ENCODE results near the gene OR52E2. TPM values are rescaled to one million over a fixed set of nuclear protein-coding genes. Genes with fewer than 3 reads are reported as not detected.

OR52E2 gene
- total RNA-seq, result not detected

GRCh38 chr11:5059391-5059790 lies at the start of gene OR52E2:
Gene OR52E2, minus strand, starts transcription at chr11:5059627. Its CDS starts 0 bp downstream, at chr11:5059627.
- Histone ChIP-seq H3K27me3 (no peaks in the 10 kb centered on the region), H3K27ac (replicated peaks in 1 of 4) (no peak within 1 kb of the TSS), H3K4me1 (no peaks in the 10 kb centered on the region), H3K36me3 (no peaks in the 10 kb centered on the region), H3K9me3 (no peaks in the 10 kb centered on the region), H3K4me3 (no peak within 1 kb of the TSS)
- TF ChIP-seq POLR2A (IDR thresholded peaks at IDR 0.05; ENCODE audit: low read depth) (no peak), EP300 (IDR thresholded peaks at IDR 0.05) (no peak)
- TF ChIP-seq, protein P1, sequence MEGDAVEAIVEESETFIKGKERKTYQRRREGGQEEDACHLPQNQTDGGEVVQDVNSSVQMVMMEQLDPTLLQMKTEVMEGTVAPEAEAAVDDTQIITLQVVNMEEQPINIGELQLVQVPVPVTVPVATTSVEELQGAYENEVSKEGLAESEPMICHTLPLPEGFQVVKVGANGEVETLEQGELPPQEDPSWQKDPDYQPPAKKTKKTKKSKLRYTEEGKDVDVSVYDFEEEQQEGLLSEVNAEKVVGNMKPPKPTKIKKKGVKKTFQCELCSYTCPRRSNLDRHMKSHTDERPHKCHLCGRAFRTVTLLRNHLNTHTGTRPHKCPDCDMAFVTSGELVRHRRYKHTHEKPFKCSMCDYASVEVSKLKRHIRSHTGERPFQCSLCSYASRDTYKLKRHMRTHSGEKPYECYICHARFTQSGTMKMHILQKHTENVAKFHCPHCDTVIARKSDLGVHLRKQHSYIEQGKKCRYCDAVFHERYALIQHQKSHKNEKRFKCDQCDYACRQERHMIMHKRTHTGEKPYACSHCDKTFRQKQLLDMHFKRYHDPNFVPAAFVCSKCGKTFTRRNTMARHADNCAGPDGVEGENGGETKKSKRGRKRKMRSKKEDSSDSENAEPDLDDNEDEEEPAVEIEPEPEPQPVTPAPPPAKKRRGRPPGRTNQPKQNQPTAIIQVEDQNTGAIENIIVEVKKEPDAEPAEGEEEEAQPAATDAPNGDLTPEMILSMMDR (IDR thresholded peaks at IDR 0.05), result no peak
- no peak for DNase-seq (ENCODE audit: extremely low spot score)
- intact Hi-C loops (cut with DNase I), result no loop called here
- WGBS, result 71% methylated on average over 3 of the region's 3 CpGs

- WGBS, result 55% methylated on average over 3 of the region's 3 CpGs
- H3K4me1 ChIP-seq, result no peaks in the 10 kb centered on the region
- no peak overlapping the region for H3K4me3 ChIP-seq
- H3K9me3 ChIP-seq, result no peaks in the 10 kb centered on the region
- no peak for DNase-seq (ENCODE audit: extremely low spot score)
- TF ChIP-seq POLR2A (IDR thresholded peaks at IDR 0.05; ENCODE audit: low read depth) (no peak), POLR2AphosphoS5 (IDR thresholded peaks at IDR 0.05) (no peak), EP300 (IDR thresholded peaks at IDR 0.05) (no peak)
- TF ChIP-seq, protein P1 (IDR thresholded peaks at IDR 0.05), result no peak
- intact Hi-C loops (cut with DNase I), result no loop called here
- no peak overlapping the region for H3K27ac ChIP-seq (replicated peaks in 1 of 4)
- no peaks in the 10 kb centered on the region for H3K27me3 ChIP-seq
- no peaks in the 10 kb centered on the region for H3K36me3 ChIP-seq
Measured at GRCh38 chr11:5107285-5107684, 47.9 kb upstream of the OR52E2 start.

GRCh38 chr11:5103066-5103465 lies 43.6 kb upstream of the OR52E2 start:
- DNase-seq (ENCODE audit: extremely low spot score), result no peak
- no peak overlapping the region for H3K4me3 ChIP-seq
- intact Hi-C loops (cut with DNase I), result no loop called here
- TF ChIP-seq, protein P1 (IDR thresholded peaks at IDR 0.05), result no peak
- TF ChIP-seq EP300 (IDR thresholded peaks at IDR 0.05) (no peak), POLR2AphosphoS5 (IDR thresholded peaks at IDR 0.05) (no peak), POLR2A (IDR thresholded peaks at IDR 0.05; ENCODE audit: low read depth) (no peak)
- no peak overlapping the region for H3K27ac ChIP-seq (replicated peaks in 1 of 4)
- H3K27me3 ChIP-seq, result no peaks in the 10 kb centered on the region
- H3K36me3 ChIP-seq, result no peaks in the 10 kb centered on the region
- no peaks in the 10 kb centered on the region for H3K4me1 ChIP-seq
- no peaks in the 10 kb centered on the region for H3K9me3 ChIP-seq

DNA sequence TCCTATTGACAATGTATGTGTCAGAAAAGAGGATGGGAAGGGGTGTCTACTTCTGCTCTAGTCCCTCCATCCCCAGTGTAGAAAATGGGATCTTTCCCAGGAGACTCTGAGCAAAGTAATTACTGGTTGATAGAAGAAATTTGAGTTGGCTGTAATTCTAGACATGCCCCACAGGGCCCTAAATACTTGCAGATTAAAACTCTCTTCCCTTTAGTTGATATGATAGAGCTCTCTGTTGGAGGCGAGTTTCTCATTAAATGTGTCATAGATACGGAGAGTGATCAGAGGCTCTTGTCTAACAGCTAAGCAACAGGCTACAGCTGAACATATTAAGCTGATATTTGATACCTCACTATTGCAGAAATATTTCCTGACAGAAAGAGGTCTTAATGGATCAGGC lies 42.8 kb upstream of the OR52E2 start:
- Histone ChIP-seq H3K9me3 (no peaks in the 10 kb centered on the region), H3K36me3 (no peaks in the 10 kb centered on the region), H3K4me3 (no peak overlapping the region), H3K27me3 (no peaks in the 10 kb centered on the region), H3K27ac (replicated peaks in 1 of 4) (no peak overlapping the region), H3K4me1 (no peaks in the 10 kb centered on the region)
- intact Hi-C loops (cut with DNase I), result no loop called here
- no peak for DNase-seq (ENCODE audit: extremely low spot score)
- TF ChIP-seq POLR2A (IDR thresholded peaks at IDR 0.05; ENCODE audit: low read depth) (no peak), EP300 (IDR thresholded peaks at IDR 0.05) (no peak), POLR2AphosphoS5 (IDR thresholded peaks at IDR 0.05) (no peak)
- TF ChIP-seq, protein P1 (IDR thresholded peaks at IDR 0.05), result no peak
- 26% methylated on average over 2 of the region's 2 CpGs for WGBS

GRCh38 chr11:5096011-5096410 lies 36.6 kb upstream of the OR52E2 start:
- Histone ChIP-seq H3K36me3 (no peaks in the 10 kb centered on the region), H3K27ac (replicated peaks in 1 of 4) (no peak overlapping the region), H3K4me1 (no peaks in the 10 kb centered on the region), H3K9me3 (no peaks in the 10 kb centered on the region), H3K4me3 (no peak overlapping the region), H3K27me3 (no peaks in the 10 kb centered on the region)
- TF ChIP-seq POLR2A (IDR thresholded peaks at IDR 0.05; ENCODE audit: low read depth) (no peak), EP300 (IDR thresholded peaks at IDR 0.05) (no peak), POLR2AphosphoS5 (IDR thresholded peaks at IDR 0.05) (no peak)
- TF ChIP-seq, protein P1 (IDR thresholded peaks at IDR 0.05), result no peak
- WGBS, result 69% methylated on average over 2 of the region's 2 CpGs
- intact Hi-C loops (cut with DNase I), result no loop called here
- DNase-seq (ENCODE audit: extremely low spot score), result no peak

Measured in esophagus muscularis mucosa (tissue), 4 donors.